Liver (tissue), 9 donors: ENCODE results near the gene CORO2B. TPM values are rescaled to one million over a fixed set of nuclear protein-coding genes. Genes with fewer than 3 reads are reported as not detected.

Source experiments
- DNase-seq: peaks from one replicate; pipeline ENCODE4 v3.0.0-alpha.2; 2017; ENCODE audit warnings: low spot score
- H3K27ac ChIP-seq, 2 donors: one replicate each; pipeline ENCODE4 v1.7.0; 2013; ENCODE audit warnings: inconsistent platforms in 2 of 2, low read length in 2 of 2, control low read depth in 1 of 2, low read depth in 1 of 2, mild to moderate bottlenecking in 1 of 2
- H3K27me3 ChIP-seq, 4 donors: one replicate each; pipeline versions ENCODE4 v1.6.1 to v1.7.0; 2013; ENCODE audit warnings: low read length in 3 of 4, inconsistent platforms in 1 of 4, mild to moderate bottlenecking in 1 of 4, moderate library complexity in 1 of 4; ENCODE audit not compliant: control insufficient read depth in 4 of 4, insufficient read depth in 4 of 4
- H3K36me3 ChIP-seq, 4 donors: one replicate each; pipeline versions ENCODE4 v1.6.1 to v1.7.0; 2013; ENCODE audit warnings: low read length in 3 of 4, mild to moderate bottlenecking in 3 of 4, low read depth in 1 of 4, moderate library complexity in 1 of 4; ENCODE audit not compliant: control insufficient read depth in 4 of 4, insufficient read depth in 3 of 4
- H3K4me1 ChIP-seq, 4 donors: one replicate each; pipeline versions ENCODE4 v1.6.1 to v1.7.0; 2013; ENCODE audit warnings: low read length in 3 of 4, mild to moderate bottlenecking in 3 of 4, moderate library complexity in 1 of 4; ENCODE audit not compliant: control insufficient read depth in 4 of 4, insufficient read depth in 4 of 4
- H3K4me3 ChIP-seq, 3 donors: one replicate each; pipeline versions ENCODE4 v1.6.1 to v1.7.0; 2013; ENCODE audit warnings: low read length in 3 of 3, control low read depth in 1 of 3, low read depth in 1 of 3, mild to moderate bottlenecking in 1 of 3
- H3K9ac ChIP-seq, 2 donors: one replicate each; pipeline ENCODE4 v1.7.0; 2013; ENCODE audit warnings: low read length in 2 of 2, mild to moderate bottlenecking in 2 of 2, moderate library complexity in 2 of 2, control low read depth in 1 of 2, low read depth in 1 of 2
- H3K9me3 ChIP-seq, 4 donors: one replicate each; pipeline versions ENCODE4 v1.6.1 to v1.7.0; 2013; ENCODE audit warnings: low read length in 3 of 4; ENCODE audit not compliant: control insufficient read depth in 4 of 4
- ATF3 ChIP-seq: IDR thresholded peaks from 2 replicates; pipeline ENCODE4 v1.6.1; 2016; ENCODE audit warnings: antibody characterized with exemption
- CTCF ChIP-seq: fragments of 150-350 bp; IDR thresholded peaks from 2 replicates; pipeline ENCODE4 v1.5.1; 2017; ENCODE audit warnings: improper control_type of control experiment, low read depth, low read length; ENCODE audit not compliant: missing input control
- EGR1 ChIP-seq, 2 donors: IDR thresholded peaks; 2 replicates each; pipeline ENCODE4 v1.6.1; 2016 to 2018; ENCODE audit warnings: antibody characterized with exemption in 2 of 2, low read depth in 2 of 2
- FOXA1 ChIP-seq: IDR thresholded peaks from 2 replicates; pipeline ENCODE4 v1.6.1; 2016; ENCODE audit warnings: antibody characterized with exemption
- FOXA2 ChIP-seq: IDR thresholded peaks from 2 replicates; pipeline ENCODE4 v1.6.1; 2016; ENCODE audit warnings: antibody characterized with exemption
- GABPA ChIP-seq, 2 donors: IDR thresholded peaks in 1 of 2; conservative IDR thresholded peaks in 1 of 2; 2 replicates each; pipeline ENCODE4 v1.6.1; 2016; ENCODE audit warnings: antibody characterized with exemption in 2 of 2, mild to moderate bottlenecking in 1 of 2, moderate library complexity in 1 of 2
- HNF4A ChIP-seq, 2 donors: conservative IDR thresholded peaks; 2 replicates each; pipeline ENCODE4 v1.6.1; 2016; ENCODE audit warnings: antibody characterized with exemption in 2 of 2, mild to moderate bottlenecking in 2 of 2
- HNF4G ChIP-seq: IDR thresholded peaks from 2 replicates; pipeline ENCODE4 v1.6.1; 2016; ENCODE audit warnings: antibody characterized with exemption
- JUND ChIP-seq, 2 donors: IDR thresholded peaks; 2 replicates each; pipeline ENCODE4 v1.6.1; 2016; ENCODE audit warnings: antibody characterized with exemption in 2 of 2
- MAX ChIP-seq: IDR thresholded peaks from 2 replicates; pipeline ENCODE4 v1.6.1; 2016; ENCODE audit warnings: antibody characterized with exemption
- NR2F2 ChIP-seq: IDR thresholded peaks from 2 replicates; pipeline ENCODE4 v1.6.1; 2016; ENCODE audit warnings: antibody characterized with exemption
- RAD21 ChIP-seq, 2 donors: IDR thresholded peaks; 2 replicates each; pipeline ENCODE4 v1.6.1; 2016; ENCODE audit warnings: antibody characterized with exemption in 2 of 2, mild to moderate bottlenecking in 2 of 2
- REST ChIP-seq: IDR thresholded peaks from 2 replicates; pipeline ENCODE4 v1.6.1; 2016; ENCODE audit warnings: antibody characterized with exemption, mild to moderate bottlenecking
- RXRA ChIP-seq, 2 donors: IDR thresholded peaks; 2 replicates each; pipeline ENCODE4 v1.6.1; 2017 to 2018; ENCODE audit warnings: antibody characterized with exemption in 2 of 2, mild to moderate bottlenecking in 1 of 2
- SP1 ChIP-seq: IDR thresholded peaks from 2 replicates; pipeline ENCODE4 v1.6.1; 2018; ENCODE audit warnings: antibody characterized with exemption, mild to moderate bottlenecking
- TAF1 ChIP-seq: conservative IDR thresholded peaks from 2 replicates; pipeline ENCODE4 v1.6.1; 2016; ENCODE audit warnings: antibody characterized with exemption, mild to moderate bottlenecking
- YY1 ChIP-seq: IDR thresholded peaks from 2 replicates; pipeline ENCODE4 v1.6.1; 2016; ENCODE audit warnings: antibody characterized with exemption, mild to moderate bottlenecking
- ZBTB33 ChIP-seq: IDR thresholded peaks from 2 replicates; pipeline ENCODE4 v1.6.1; 2016; ENCODE audit warnings: antibody characterized with exemption
- WGBS: extraction: QIAGEN DNeasy Blood & Tissue Kit; methylation state at CpG from one replicate; pipeline ENCODE4 v1.1.7; 2013; 5-methylcytosine and 5-hydroxymethylcytosine counted together
- polyA plus RNA-seq, 2 donors: library from polyadenylated mRNA; stranded (reverse) in 1 of 2; unstranded in 1 of 2; fragments of 200-250 nt in 1 of 2; fragments of >200 nt in 1 of 2; fragmentation: Nextera tagmentation in 1 of 2; extraction: Ambion mirVana in 1 of 2; gene quantifications; one replicate each; pipeline versions ENCODE4 v1.2.1 to v1.2.3, GENCODE V29; 2013 to 2015
- total RNA-seq, 2 donors: library from RNA; depleted of rRNA; stranded (reverse); fragments of >200 nt; gene quantifications; one replicate each; pipeline ENCODE4 v1.2.3, GENCODE V29; 2014
- donor health status: healthy.
- donor health status: healthy.
- donor health status: healthy.
- donor health status: healthy.
- donor health status: healthy.

The CORO2B gene
- total and polyA plus RNA-seq, 4 donors: 0.15 to 0.65 (median 0.52) TPM

- 81% methylated on average over 5 of the region's 5 CpGs for WGBS
- Histone ChIP-seq H3K4me1 (no peaks in the 10 kb centered on the region), H3K9me3 (no peaks in the 10 kb centered on the region), H3K27ac (no peak overlapping the region), H3K27me3 (peaks cover 0 to 4% (median 0%) of the 10 kb centered on the region in 4 donors), H3K4me3 (no peak overlapping the region), H3K9ac (no peak overlapping the region), H3K36me3 (no peaks in the 10 kb centered on the region)
- DNase-seq: no peak
- TF ChIP-seq RXRA (IDR thresholded peaks at IDR 0.05) (no peak), EGR1 (IDR thresholded peaks at IDR 0.05; ENCODE audit: low read depth in 2 of 2) (no peak), GABPA (IDR thresholded peaks at IDR 0.05 in 1 of 2, conservative IDR thresholded peaks at IDR 0.05 in 1 of 2) (no peak), FOXA2 (no peak), ZBTB33 (no peak), SP1 (no peak), FOXA1 (no peak), HNF4G (no peak), YY1 (no peak), RAD21 (IDR thresholded peaks at IDR 0.05) (no peak), REST (no peak), MAX (no peak), CTCF (no peak), HNF4A (conservative IDR thresholded peaks at IDR 0.05) (no peak)
These were observed 27.5 kb upstream of the CORO2B start for GRCh38 chr15:68551296-68551635.

- Histone ChIP-seq H3K4me1 (no peaks in the 10 kb centered on the region), H3K9ac (no peak overlapping the region), H3K4me3 (no peak overlapping the region), H3K27ac (no peak overlapping the region), H3K9me3 (no peaks in the 10 kb centered on the region), H3K36me3 (no peaks in the 10 kb centered on the region), H3K27me3 (peaks cover 0 to 4% (median 0%) of the 10 kb centered on the region in 4 donors)
- TF ChIP-seq HNF4A (conservative IDR thresholded peaks at IDR 0.05) (no peak), HNF4G (no peak), RXRA (IDR thresholded peaks at IDR 0.05) (no peak), ZBTB33 (no peak), FOXA2 (no peak), FOXA1 (no peak), TAF1 (no peak), SP1 (no peak), ATF3 (no peak), JUND (IDR thresholded peaks at IDR 0.05) (no peak), YY1 (no peak), NR2F2 (no peak), EGR1 (IDR thresholded peaks at IDR 0.05; ENCODE audit: low read depth in 2 of 2) (no peak)
- DNase-seq: no peak
- 60% methylated on average over 6 of the region's 6 CpGs for WGBS
These were observed 26.4 kb upstream of the CORO2B start for GRCh38 chr15:68552344-68552743.
